Measurements from ENCODE around the gene PRC1. TPM values are rescaled to one million over a fixed set of nuclear protein-coding genes. Genes with fewer than 3 reads are reported as not detected.
A peak's percentile ranks its signal among the peaks of the same experiment; 100 is the strongest.

Gene PRC1
- total RNA-seq, 1 experiment from 2014 or later: 328 TPM

GRCh38 chr15:90989040-90989768 lies 5.1 kb downstream of the PRC1 start:
- DNase-seq (ENCODE audit: low read depth): no peak

- no peak for DNase-seq (ENCODE audit: low read depth)
These were observed 6.0 kb downstream of the PRC1 start for GRCh38 chr15:90988296-90988695.

GRCh38 chr15:90987561-90988141 lies 6.7 kb downstream of the PRC1 start:
- DNase-seq (ENCODE audit: low read depth): no peak

- DNase-seq (ENCODE audit: low read depth): no peak
These were observed 7.4 kb downstream of the PRC1 start for GRCh38 chr15:90986790-90987507.

GRCh38 chr15:90982135-90982534 lies 12.2 kb downstream of the PRC1 start:
- peak; percentile 23 for DNase-seq (ENCODE audit: low read depth)

- DNase-seq (ENCODE audit: low read depth): no peak
These were observed 12.7 kb downstream of the PRC1 start for GRCh38 chr15:90981681-90982080.

- no peak for DNase-seq (ENCODE audit: low read depth)
These were observed 14.8 kb downstream of the PRC1 start for GRCh38 chr15:90979582-90979981.

- DNase-seq (ENCODE audit: low read depth): no peak
These were observed 20.1 kb downstream of the PRC1 start for GRCh38 chr15:90974216-90974615.

- no peak for DNase-seq (ENCODE audit: low read depth)
These were observed 22.2 kb downstream of the PRC1 start for GRCh38 chr15:90972133-90972532.

GRCh38 chr15:90970274-90970673 lies 24.1 kb downstream of the PRC1 start:
- DNase-seq (ENCODE audit: low read depth): no peak

- DNase-seq (ENCODE audit: low read depth): no peak
These were observed 25.9 kb downstream of the PRC1 start for GRCh38 chr15:90968434-90968833.

GRCh38 chr15:90967206-90967605 lies 27.1 kb downstream of the PRC1 start:
- no peak for DNase-seq (ENCODE audit: low read depth)

GRCh38 chr15:90966262-90966661 lies 28.1 kb downstream of the PRC1 start:
- DNase-seq (ENCODE audit: low read depth): no peak

- no peak for DNase-seq (ENCODE audit: low read depth)
These were observed 32.3 kb downstream of the PRC1 start for GRCh38 chr15:90962021-90962420.

- DNase-seq (ENCODE audit: low read depth): no peak
These were observed 33.8 kb downstream of the PRC1 start for GRCh38 chr15:90960298-90961091.

- peak; percentile 26 for DNase-seq (ENCODE audit: low read depth)
These were observed 34.4 kb downstream of the PRC1 start for GRCh38 chr15:90959894-90960293.

- DNase-seq (ENCODE audit: low read depth): no peak
These were observed 35.2 kb downstream of the PRC1 start for GRCh38 chr15:90959028-90959595.

- DNase-seq (ENCODE audit: low read depth): no peak
These were observed 36.5 kb downstream of the PRC1 start for GRCh38 chr15:90957791-90958190.

- DNase-seq (ENCODE audit: low read depth): no peak
These were observed 37.1 kb downstream of the PRC1 start for GRCh38 chr15:90957031-90957790.

GRCh38 chr15:90956274-90957030 lies 37.9 kb downstream of the PRC1 start:
- no peak for DNase-seq (ENCODE audit: low read depth)
